AG09309 (cell line): ENCODE results near the gene STARD9.
A peak's percentile ranks its signal among the peaks of the same experiment; 100 is the strongest.

ENCODE experiments used
- DNase-seq: peaks from one replicate; pipeline ENCODE4 v3.0.0-alpha.2; 2010; ENCODE audit warnings: low read depth
- H3K4me3 ChIP-seq: 2 replicates; pipeline ENCODE4 v1.5.1; 2011; ENCODE audit warnings: mild to moderate bottlenecking, low read depth, low read length, moderate library complexity; ENCODE audit not compliant: control insufficient read depth
- CTCF ChIP-seq: IDR thresholded peaks from 2 replicates; pipeline ENCODE4 v1.5.1; 2011; ENCODE audit warnings: mild to moderate bottlenecking, low read depth, low read length, inconsistent platforms; ENCODE audit not compliant: insufficient read depth, control insufficient read depth; ENCODE audit errors: missing control alignments

Gene STARD9

GRCh38 chr15:42734076-42734672 is 158.8 kb downstream of the STARD9 start:
- no peak for DNase-seq
- TF ChIP-seq CTCF, result no peak
- no peak overlapping the region for H3K4me3 ChIP-seq

DNA sequence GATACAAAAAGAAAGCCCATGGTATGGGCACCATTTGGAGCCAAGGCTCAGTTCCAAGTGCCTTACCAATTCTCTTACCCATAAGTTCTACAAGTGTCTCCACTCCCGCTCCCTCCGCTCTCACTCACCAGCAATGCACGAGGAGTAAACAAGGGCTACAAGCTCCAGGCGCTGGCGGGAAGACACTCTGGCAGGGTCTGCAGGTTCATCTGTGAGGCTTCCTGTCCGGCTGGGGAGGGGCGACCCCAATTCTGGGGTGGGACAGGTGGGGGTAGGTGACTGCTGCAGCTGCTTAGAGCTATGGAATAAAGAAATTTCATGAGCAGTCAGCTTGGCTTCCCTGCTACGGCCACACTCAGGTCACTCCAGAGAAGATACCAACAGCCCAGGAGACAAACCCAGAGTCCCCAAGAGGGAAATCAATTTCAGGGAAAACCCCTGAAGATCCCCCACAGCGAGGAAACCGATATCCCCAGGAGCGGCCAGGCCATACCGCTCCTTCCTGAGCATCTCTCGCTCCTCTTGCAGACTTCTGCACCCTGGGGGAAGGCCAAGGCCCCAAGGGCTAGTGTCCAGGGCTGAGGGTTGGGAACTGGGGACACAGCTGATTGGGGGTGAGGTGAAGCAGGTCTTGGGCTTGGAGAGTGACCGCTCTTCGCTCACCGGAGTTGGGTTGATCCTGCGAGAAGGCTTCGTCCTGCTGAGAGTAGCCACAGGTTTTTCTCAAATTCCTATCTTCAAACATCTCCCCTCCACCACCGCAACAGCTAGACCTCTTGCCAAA is 160.2 kb downstream of the STARD9 start:
- peak overlapping the region; percentile 79 for H3K4me3 ChIP-seq
- no peak for DNase-seq
- TF ChIP-seq CTCF, result no peak

DNA sequence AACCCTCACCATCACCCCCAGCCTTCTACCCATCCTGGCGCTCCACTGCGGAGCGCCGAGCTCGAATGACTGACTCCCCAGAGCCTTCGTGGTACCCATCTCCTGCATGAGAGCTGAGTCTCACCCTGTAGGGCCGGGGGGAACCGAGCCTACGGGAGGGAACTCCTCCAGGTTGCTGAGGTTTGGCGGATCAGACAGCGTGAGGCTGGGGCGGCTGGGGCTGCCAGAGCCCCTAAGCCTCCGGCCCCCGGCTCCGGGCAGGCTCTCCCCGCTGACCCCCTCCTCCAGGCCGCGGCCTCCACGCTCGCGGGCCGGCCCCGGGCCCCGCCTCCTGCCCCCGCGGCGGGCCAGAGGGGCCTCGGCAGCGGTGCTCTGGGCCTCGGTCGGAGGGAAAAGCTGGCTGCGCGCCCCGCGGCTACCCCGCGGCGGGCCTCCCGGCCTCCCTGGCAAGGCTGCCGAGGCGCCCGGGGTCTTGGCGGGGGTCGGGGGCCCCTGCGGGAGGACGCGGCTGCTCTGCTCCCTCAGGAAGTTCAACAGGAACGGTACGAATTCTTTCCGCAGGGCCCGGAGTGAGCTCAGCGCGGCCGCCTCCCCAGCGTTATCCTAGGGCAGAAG is 160.9 kb downstream of the STARD9 start:
- no peak for TF ChIP-seq CTCF
- H3K4me3 ChIP-seq, result peak overlapping the region; percentile 79
- no peak for DNase-seq

DNA sequence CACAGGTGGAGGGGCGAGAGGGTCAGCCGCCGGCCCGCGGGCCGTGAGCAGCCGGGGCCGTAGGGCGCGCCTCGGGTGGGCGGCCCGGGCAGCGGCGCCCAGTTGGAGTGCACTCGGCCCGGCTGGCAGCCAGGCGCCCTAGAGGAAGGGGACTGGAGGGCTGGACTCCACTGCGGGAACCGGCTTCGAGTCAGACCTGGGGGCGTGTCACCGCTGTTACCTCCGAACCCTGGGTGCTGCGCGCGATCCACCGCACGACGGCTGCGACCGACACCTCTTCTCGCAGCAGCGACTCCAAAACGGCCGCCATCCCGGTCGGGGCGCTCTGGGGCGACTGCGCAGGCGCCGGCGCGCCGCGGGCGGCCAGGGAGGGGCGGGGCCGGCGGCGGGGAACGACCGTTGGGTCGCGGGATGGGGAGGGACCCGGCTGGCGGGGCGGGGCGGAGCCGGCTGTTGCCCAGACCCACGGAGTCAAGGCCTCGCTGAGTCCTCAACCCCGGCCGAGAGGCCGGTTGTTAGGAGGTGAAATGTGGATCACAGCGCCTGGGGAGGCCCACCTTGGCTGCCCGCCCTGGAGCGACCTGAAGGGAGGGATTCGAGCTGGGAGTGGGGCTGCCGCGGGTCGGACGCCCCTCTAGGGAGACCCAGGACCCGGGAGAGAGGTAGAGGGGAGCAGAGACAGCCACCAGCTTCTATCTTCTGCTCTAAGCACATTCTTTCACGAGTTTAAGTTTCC is 161.6 kb downstream of the STARD9 start, which contains the start of gene CDAN1:
Gene CDAN1, minus strand, starts transcription at position 336 of the 736 bp plus-strand sequence. Its CDS starts 26 bp downstream, at position 310.
- peak; percentile 8 for DNase-seq

DNA sequence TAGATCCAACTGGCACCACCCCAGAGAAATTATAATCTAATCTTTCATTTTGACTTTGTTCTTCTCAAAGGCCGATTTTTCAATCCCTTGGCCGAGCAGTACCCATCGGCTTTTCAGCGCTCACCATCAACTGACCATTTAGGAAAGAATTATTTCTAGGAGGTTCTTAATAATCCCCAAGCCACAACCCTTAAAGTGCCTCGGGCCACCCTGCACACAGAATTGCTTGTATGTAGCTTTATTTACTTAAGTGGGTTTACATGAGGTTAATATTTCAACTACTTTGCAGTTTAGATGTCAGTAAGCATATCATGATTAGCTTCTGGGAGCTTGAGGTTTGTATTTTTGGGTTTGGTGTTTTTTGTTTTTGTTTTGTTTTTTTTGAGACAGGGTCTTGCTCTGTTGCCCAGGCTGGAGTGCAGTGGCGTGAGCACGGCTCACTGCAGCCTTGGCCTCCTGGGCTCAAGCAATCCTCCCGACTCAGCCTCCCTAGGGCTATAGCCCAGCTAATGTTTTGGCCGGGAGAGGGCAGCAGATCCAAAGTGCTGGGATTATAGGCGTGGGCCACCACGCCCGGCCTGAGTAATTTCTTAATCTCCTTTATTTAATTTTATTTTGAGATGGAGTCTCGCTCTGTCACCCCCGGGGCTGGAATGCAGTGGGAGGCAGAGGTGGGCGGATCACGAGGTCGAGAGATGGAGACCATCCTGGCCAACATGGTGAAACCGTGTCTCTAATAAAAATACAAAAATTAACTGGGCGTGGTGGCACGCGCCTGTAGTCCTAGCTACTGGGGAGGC is 162.3 kb downstream of the STARD9 start:
- peak; percentile 27 for TF ChIP-seq CTCF
- peak overlapping the region; percentile 60 for H3K4me3 ChIP-seq
- no peak for DNase-seq

More for the DNA sequence above, 161.6 kb downstream of the STARD9 start, which contains the start of gene CDAN1:
- peak within 1 kb of the TSS; percentile 79 for H3K4me3 ChIP-seq
- TF ChIP-seq CTCF, result no peak
